Epithelial cell of esophagus (primary cell): Measurements from ENCODE around the gene ZC3H14.
"Not testable (repeated sequence)": the region's sequence is repeated elsewhere in the genome, so short reads cannot be mapped to it uniquely, and the experiment has no call there.

ENCODE experiments used
- DNase-seq: peaks from one replicate; pipeline ENCODE4 v3.0.0; 2010; ENCODE audit warnings: low read depth
- H3K4me3 ChIP-seq: 2 replicates; pipeline ENCODE4 v1.5.1; 2011; ENCODE audit warnings: mild to moderate bottlenecking, low read length, control low read depth
- CTCF ChIP-seq: IDR thresholded peaks from 2 replicates; pipeline ENCODE4 v1.5.1; 2011; ENCODE audit warnings: low read depth, mild to moderate bottlenecking, low read length, control low read depth, inconsistent platforms; ENCODE audit not compliant: insufficient read depth; ENCODE audit errors: missing control alignments

Gene ZC3H14

GRCh38 chr14:88521818-88522217 is 41.0 kb upstream of the ZC3H14 start:
- DNase-seq, result no peak
- TF ChIP-seq CTCF, result no peak

GRCh38 chr14:88522393-88522792 is 40.4 kb upstream of the ZC3H14 start:
- no peak overlapping the region for H3K4me3 ChIP-seq
- no peak for DNase-seq
- TF ChIP-seq CTCF, result no peak

More at GRCh38 chr14:88521818-88522217, 41.0 kb upstream of the ZC3H14 start:
- no peak overlapping the region for H3K4me3 ChIP-seq

- DNase-seq, H3K4me3 ChIP-seq: not testable (repeated sequence)
Measured at GRCh38 chr14:88529889-88530288, 32.9 kb upstream of the ZC3H14 start.

GRCh38 chr14:88533064-88533602 is 29.7 kb upstream of the ZC3H14 start:
- DNase-seq, result no peak
- no peak for TF ChIP-seq CTCF

GRCh38 chr14:88535149-88535548 is 27.7 kb upstream of the ZC3H14 start:
- no peak for DNase-seq
- peak; percentile 6 for TF ChIP-seq CTCF
- no peak overlapping the region for H3K4me3 ChIP-seq

More at GRCh38 chr14:88533064-88533602, 29.7 kb upstream of the ZC3H14 start:
- H3K4me3 ChIP-seq, result no peak overlapping the region

- no peak overlapping the region for H3K4me3 ChIP-seq
- TF ChIP-seq CTCF, result no peak
- DNase-seq, result no peak
Measured at GRCh38 chr14:88535813-88536212, 27.0 kb upstream of the ZC3H14 start.

GRCh38 chr14:88541324-88541723 is 21.5 kb upstream of the ZC3H14 start:
- no peak for TF ChIP-seq CTCF

More at GRCh38 chr14:88541324-88541723, 21.5 kb upstream of the ZC3H14 start:
- no peak overlapping the region for H3K4me3 ChIP-seq
- peak; percentile 42 for DNase-seq
